Measurements from ENCODE around the gene MYO5A. TPM values are rescaled to one million over a fixed set of nuclear protein-coding genes. Genes with fewer than 3 reads are reported as not detected.
A peak's percentile ranks its signal among the peaks of the same experiment; 100 is the strongest.

Gene MYO5A
- polyA plus RNA-seq, 3 donors: 6.9 to 33.5 (median 16.6) TPM

- peaks cover 63 to 75% of the 10 kb centered on the region in 2 donors for H3K4me1 ChIP-seq (ENCODE audit: control insufficient read depth in 1 of 2, insufficient read depth in 2 of 2, low read length in 2 of 2)
- WGBS (ENCODE audit: insufficient coverage): 100% methylated on average over 1 of the region's 3 CpGs
- no peaks in the 10 kb centered on the region for H3K27me3 Mint-ChIP-seq (ENCODE audit: low read depth in 3 of 3)
Observed at GRCh38 chr15:52523192-52523591, 5.5 kb downstream of the MYO5A start.

GRCh38 chr15:52521682-52522081, 7.0 kb downstream of the MYO5A start:
- Mint-ChIP-seq H3K27me3 (ENCODE audit: low read depth in 3 of 3) (no peaks in the 10 kb centered on the region), H3K4me1 (peaks cover 65% of the 10 kb centered on the region), H3K9me3 (peaks cover 0 to 2% (median 0%) of the 10 kb centered on the region in 7 donors), H3K4me3 (no peak overlapping the region), H3K36me3 (peaks cover 1 to 11% of the 10 kb centered on the region in 2 donors), H3K27ac (peak overlapping the region in 4 of 7 donors; percentile 6 to 64 (median 60))
- Histone ChIP-seq H3K9me3 (replicated peaks in 1 of 2; ENCODE audit: control insufficient read depth in 1 of 2, insufficient read depth in 1 of 2, low read length in 2 of 2) (no peaks in the 10 kb centered on the region), H3K4me3 (replicated peaks in 1 of 3; ENCODE audit: low read depth in 2 of 3, low read length in 3 of 3) (no peak overlapping the region), H3K36me3 (replicated peaks in 1 of 2; ENCODE audit: control insufficient read depth in 1 of 2, insufficient read depth in 2 of 2, low read length in 2 of 2) (no peaks in the 10 kb centered on the region), H3K27me3 (ENCODE audit: control insufficient read depth in 2 of 2, insufficient read depth in 2 of 2, low read length in 2 of 2) (no peaks in the 10 kb centered on the region), H3K27ac (ENCODE audit: low read depth in 1 of 2, low read length in 2 of 2) (peak overlapping the region in 1 of 2 donors; percentile 43), H3K4me2 (replicated peaks; ENCODE audit: extremely low read depth, low read length, poor library complexity, severe bottlenecking) (no peak overlapping the region), H2AFZ (ENCODE audit: insufficient read depth, low read depth, low read length, poor library complexity, severe bottlenecking) (no peak overlapping the region), H3K9ac (ENCODE audit: insufficient read depth, low read length, poor library complexity, severe bottlenecking) (no peak overlapping the region), H3K4me1 (ENCODE audit: control insufficient read depth in 1 of 2, insufficient read depth in 2 of 2, low read length in 2 of 2) (peaks cover 65 to 66% of the 10 kb centered on the region in 2 donors), H3K79me2 (ENCODE audit: insufficient read depth, low read length) (peaks cover 98% of the 10 kb centered on the region), H4K20me1 (ENCODE audit: insufficient read depth, low read length) (peaks cover 84% of the 10 kb centered on the region)
- intact Hi-C loops (cut with micrococcal nuclease): no loop called here
- no peak for DNase-seq
- 86% methylated on average over 1 of the region's 3 CpGs for WGBS (ENCODE audit: insufficient coverage)
- no peak for TF ChIP-seq CTCF (IDR thresholded peaks at IDR 0.05)

More at GRCh38 chr15:52523192-52523591, 5.5 kb downstream of the MYO5A start:
- peaks cover 83% of the 10 kb centered on the region for H4K20me1 ChIP-seq (ENCODE audit: insufficient read depth, low read length)
- H3K4me3 Mint-ChIP-seq: no peak overlapping the region
- no peaks in the 10 kb centered on the region for H3K36me3 ChIP-seq (replicated peaks in 1 of 2; ENCODE audit: control insufficient read depth in 1 of 2, insufficient read depth in 2 of 2, low read length in 2 of 2)
- intact Hi-C loops (cut with micrococcal nuclease): no loop called here
- peaks cover 6 to 14% of the 10 kb centered on the region in 2 donors for H3K36me3 Mint-ChIP-seq
- no peak for TF ChIP-seq CTCF (IDR thresholded peaks at IDR 0.05)
- H3K27ac Mint-ChIP-seq: peak overlapping the region in 4 of 7 donors; percentile 19 to 63 (median 44)
- no peaks in the 10 kb centered on the region for H3K9me3 ChIP-seq (replicated peaks in 1 of 2; ENCODE audit: control insufficient read depth in 1 of 2, insufficient read depth in 1 of 2, low read length in 2 of 2)
- no peaks in the 10 kb centered on the region for H3K9me3 Mint-ChIP-seq
- H3K4me3 ChIP-seq (replicated peaks in 1 of 3; ENCODE audit: low read depth in 2 of 3, low read length in 3 of 3): no peak overlapping the region
- H3K9ac ChIP-seq (ENCODE audit: insufficient read depth, low read length, poor library complexity, severe bottlenecking): no peak overlapping the region
- H3K79me2 ChIP-seq (ENCODE audit: insufficient read depth, low read length): peaks cover 98% of the 10 kb centered on the region
- H3K4me2 ChIP-seq (replicated peaks; ENCODE audit: extremely low read depth, low read length, poor library complexity, severe bottlenecking): no peak overlapping the region
- H3K27ac ChIP-seq (ENCODE audit: low read depth in 1 of 2, low read length in 2 of 2): peak overlapping the region in 1 of 2 donors; percentile 52
- H2AFZ ChIP-seq (ENCODE audit: insufficient read depth, low read depth, low read length, poor library complexity, severe bottlenecking): no peak overlapping the region
- no peaks in the 10 kb centered on the region for H3K27me3 ChIP-seq (ENCODE audit: control insufficient read depth in 2 of 2, insufficient read depth in 2 of 2, low read length in 2 of 2)
- H3K4me1 Mint-ChIP-seq: peaks cover 76% of the 10 kb centered on the region
- no peak for DNase-seq
